NCI-H2227 (cell line): Measurements from ENCODE around the gene OR2T10.
"Not testable (repeated sequence)": the region's sequence is repeated elsewhere in the genome, so short reads cannot be mapped to it uniquely, and the experiment has no call there.

Source experiments
- DNase-seq: peaks from one replicate; lab custom pipeline; 2025; ENCODE audit not compliant: unreplicated experiment; lab: John Stamatoyannopoulos, UW

The OR2T10 gene, protein sequence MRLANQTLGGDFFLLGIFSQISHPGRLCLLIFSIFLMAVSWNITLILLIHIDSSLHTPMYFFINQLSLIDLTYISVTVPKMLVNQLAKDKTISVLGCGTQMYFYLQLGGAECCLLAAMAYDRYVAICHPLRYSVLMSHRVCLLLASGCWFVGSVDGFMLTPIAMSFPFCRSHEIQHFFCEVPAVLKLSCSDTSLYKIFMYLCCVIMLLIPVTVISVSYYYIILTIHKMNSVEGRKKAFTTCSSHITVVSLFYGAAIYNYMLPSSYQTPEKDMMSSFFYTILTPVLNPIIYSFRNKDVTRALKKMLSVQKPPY

DNA sequence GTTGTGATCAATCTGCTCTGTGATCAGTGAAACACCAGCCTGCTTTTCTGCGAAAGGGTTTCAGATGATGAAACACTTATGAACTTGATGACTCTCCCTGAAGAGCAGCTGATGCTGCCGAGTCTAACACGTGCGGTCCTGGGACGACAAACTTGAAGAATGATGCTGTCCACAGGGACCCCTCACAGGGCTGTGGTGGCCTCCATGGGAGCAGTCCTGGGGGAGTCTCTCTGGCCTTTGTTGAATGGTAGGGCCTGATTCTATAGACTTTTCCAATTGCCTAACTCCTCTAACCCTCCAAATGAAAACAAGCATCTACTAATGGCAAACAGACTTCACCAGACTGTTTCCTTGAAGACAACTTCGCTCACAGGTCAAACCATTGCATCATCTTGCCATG is at the start of gene OR2T10:
TSS of gene OR2T10 (minus strand) at position 112 of the 400 bp plus-strand sequence. CDS start 3,932 bp downstream, outside the sequence.
- DNase-seq: no peak

DNA sequence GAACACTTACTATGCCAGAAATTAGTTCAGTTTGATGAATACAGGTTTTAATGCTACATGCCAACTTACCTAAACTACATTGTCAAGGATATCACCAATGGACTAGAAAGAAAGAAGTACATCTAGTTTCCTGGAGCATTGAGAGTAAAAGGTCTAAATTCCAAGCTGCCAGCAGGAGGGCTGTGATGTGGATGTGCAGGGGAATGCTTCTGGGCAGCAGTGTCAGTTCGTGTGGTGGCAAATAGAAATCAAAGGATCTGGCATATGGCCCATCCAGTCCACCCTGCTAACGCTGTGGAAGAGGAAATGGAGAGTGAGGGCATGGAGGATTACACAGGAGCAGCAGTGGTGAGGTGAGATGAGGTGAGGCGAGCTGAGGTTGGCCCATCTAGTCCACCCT is 47.7 kb upstream of the OR2T10 start, which contains the start of gene OR2T35:
TSS of gene OR2T35 (minus strand) at position 101 of the 400 bp plus-strand sequence. CDS start 6,020 bp downstream, outside the sequence.
- DNase-seq: not testable (repeated sequence)

DNA sequence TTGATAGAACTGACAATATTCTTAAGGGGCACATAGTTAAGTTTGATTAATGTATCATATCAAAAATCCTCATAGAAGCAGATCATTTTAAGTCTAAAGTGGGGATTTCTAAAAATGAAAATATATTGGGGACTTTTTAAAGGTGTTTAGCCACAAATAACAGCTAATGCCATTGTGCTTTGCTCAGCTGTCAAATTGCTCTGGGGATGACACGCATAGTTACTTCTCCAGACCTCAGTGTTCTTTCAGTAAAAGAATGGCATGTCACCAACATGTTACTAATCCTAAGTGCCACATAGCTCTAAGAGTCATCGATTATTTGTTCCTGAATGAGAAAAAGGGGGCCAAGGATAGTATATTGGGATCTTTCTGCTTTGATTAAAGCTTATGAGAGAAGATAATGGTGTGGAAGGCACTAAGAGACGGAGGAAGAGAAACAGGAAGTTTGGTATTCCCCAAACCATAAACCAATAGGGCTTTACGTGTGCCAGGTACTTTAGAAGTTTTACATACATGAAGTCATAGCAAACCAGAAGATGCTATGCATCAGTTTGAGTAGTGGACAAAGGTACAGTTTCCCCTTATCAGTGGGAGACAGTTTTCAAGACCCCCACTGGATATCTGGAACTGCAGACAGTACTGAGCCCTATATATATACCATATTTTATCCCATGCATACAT is 45.6 kb upstream of the OR2T10 start:
- DNase-seq: not testable (repeated sequence)

DNA sequence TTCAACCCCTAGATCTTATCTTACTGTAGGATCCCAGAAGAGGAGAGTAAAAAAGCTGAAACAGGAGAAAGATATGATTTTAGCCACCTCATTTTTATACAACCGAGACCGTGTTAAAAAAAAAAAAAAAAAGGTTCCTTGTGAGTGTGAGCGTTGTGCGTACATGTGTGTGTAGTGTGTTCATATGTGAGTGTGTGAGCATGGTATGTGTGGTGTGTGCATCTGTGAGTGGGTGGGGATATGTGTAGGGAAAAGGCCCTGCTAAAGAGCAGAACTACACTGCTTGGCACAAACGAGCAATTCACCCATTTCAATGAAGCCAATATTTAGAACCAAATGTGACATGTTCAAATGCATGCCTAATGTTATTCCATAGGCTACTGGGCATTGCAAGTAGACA is 44.1 kb upstream of the OR2T10 start:
- DNase-seq: not testable (repeated sequence)

DNA sequence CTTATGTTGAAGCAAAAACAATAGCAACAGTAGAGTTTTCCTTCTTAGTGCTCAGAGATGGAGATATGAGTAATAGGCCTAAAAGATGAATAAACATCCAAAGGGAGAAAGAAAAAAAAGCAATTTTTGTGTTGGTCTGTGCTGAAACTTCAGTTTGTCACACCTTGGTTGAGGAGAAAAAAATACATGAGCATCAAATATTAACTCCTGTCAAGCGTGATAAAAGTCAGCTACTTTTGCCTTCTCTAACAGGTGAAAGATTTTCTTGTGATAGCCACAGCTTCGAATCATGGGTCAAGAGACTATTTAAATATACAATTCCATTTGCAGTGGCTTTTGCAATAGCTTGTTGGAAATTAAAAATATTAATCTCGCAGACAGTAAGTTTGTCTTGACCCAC is 43.4 kb upstream of the OR2T10 start:
- DNase-seq: not testable (repeated sequence)

DNA sequence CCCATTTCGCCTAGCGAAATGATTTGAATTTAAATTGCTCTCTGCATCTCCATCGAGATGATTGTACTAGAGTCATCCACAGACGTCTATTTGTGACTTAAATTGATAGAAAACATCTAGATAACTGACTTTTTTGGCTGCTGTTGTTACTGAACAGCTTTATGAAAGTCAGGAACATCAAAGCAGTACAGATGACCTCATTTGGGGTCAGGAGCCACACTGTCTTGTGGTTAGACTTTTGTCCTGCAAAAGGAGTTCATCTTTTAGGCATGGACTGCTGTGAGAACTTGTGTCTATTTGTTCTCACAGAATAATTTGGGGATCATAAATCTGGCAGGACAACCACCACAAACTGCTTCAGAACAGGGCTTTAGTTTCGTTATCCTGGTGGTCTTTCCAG is 42.2 kb upstream of the OR2T10 start:
- DNase-seq: not testable (repeated sequence)

DNA sequence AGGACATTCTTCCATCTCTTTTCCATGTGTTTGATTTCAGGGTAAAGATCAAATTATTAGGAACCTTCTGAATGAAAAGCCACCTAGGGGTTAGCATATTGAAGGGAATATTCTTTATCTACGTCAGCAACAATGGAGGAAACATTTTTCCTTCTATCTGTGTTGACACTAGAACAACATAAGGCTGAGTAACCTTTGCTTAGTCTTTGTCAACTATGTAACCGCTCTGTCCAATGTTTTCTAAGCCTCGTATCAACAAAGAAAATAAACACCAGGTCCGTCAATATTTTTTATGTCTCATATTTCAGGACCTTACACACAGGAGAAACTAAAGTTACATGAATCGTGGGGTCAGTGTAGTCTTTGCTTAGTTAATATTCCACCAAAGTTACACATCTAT is 39.1 kb upstream of the OR2T10 start:
- not testable (repeated sequence) for DNase-seq

DNA sequence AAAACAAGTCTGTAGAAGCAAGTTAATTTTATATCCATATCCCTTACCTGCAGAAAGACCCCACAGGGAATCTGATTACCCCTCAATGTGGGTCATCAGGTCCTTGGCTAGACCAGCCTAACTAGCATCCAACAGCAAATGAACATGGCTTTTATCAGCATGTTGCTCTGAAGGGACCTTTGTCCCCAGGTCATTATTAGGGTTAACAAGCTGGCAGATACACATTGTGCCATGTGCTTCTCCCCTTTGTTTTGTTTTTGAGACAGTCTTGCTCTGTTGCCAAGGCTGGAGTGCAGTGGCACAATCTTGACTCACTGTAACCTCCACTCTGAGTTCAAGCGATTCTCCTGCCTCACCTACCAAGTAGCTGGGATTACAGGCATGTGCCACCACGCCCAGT is 37.5 kb upstream of the OR2T10 start, which contains the start of gene OR2T11:
TSS of gene OR2T11 (minus strand) at position 101 of the 400 bp plus-strand sequence. CDS start 7,963 bp downstream, outside the sequence.
- DNase-seq: not testable (repeated sequence)

DNA sequence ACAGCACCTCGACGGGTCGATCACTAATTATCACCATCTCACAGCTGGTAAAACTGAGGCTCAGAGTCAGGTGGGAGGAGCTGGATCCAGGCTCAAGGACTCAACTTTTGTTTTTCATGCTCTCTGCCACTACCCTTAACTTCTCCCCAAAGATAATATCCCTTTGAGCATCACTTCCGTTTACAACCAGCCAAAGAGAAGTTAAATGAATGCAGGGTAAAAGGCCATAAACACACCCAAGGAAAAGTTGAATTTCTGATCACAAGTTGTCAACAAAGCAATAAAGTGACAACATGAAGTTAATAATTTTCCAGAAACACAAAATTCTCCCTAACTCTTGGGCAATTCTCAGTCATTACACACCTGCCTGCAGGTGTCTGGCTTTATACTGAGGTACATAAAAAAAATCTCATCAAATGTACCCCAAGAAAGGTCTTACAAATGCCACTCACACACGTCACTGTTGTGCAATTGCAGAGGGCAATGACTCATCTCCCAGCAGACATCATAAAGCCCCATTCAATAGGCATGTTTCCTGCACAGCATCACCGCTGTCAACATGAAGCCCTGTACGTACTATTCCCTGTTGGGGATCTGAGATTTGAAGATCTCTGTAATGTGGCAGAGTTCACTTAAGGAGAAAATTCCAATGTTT is 34.0 kb upstream of the OR2T10 start:
- no peak for DNase-seq

DNA sequence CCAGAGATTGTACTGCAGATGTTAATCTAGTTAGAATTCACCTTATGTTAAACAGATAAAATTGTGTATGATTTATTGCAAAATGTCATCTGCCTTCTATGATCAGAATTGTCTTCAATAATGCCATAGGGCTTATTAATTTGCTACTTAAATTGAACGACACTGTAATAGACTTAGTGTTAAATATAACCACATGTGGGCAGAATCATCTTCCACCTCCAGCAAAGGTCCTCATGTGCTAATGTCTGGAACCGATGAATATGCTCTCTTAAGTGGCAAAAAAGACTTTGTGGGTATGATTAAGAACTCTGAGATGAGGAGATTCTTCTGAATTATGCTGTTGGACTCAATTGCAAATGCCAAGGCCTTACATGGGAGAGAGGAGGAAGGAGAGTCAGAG is 33.1 kb upstream of the OR2T10 start:
- DNase-seq: no peak

DNA sequence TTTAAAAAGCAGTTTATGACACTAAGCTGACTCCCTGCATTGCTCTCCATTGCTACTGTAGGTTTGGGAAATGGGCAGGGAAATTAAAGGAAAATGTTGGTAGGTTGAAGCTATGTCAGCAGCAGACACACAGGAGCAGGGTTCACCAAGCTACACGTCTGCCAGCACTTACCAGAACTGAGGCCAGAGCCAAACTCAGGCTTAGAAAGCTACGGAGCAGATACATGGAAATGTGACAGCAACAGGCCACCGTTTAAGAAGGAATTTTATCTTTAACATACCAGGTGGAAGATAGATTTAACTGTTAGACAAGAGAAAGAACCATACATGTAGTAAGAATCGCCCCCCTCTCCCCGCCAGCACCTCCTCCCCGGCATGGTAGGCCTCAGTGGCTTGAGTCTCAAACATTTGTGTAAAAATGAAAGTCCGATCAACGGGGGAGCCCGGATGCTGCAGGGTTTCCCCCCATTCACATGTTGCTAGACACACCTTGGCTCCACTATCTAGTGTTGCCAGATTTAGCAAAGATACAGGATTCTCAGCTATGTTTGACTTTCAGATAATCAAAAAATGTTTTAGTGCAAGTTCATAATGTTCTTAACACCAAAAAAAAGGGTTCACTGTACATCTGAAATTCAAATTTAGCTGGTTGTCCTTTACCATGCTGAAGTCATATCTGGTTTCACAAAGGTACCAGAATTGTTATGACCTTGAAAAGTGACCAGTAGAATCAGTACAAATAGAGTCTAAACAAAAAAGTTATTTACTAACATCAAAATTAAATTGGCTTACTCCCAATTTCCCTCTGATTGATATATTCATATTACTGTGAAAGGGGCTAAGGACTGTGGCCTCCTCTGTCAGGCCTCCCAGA is 30.7 kb upstream of the OR2T10 start:
- no peak for DNase-seq

DNA sequence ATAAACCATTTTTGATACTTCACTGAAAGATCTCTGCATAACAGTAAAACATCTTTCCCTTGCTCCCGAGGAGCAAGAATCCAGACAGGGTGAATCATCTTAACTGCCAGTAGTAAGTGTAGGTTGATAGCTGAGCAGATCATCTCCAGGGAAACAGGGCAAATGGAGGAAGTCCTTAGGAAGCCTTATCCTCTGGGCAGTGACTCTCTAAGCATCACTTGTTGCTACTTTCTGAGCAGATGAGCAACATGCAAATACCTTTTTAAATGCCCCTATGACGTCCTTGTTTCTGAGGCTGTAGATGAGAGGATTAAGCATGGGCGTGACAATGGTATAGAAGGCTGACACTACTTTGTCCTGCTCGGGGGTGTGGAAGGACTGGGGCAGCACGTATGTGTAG is 28.5 kb upstream of the OR2T10 start:
- DNase-seq: no peak

DNA sequence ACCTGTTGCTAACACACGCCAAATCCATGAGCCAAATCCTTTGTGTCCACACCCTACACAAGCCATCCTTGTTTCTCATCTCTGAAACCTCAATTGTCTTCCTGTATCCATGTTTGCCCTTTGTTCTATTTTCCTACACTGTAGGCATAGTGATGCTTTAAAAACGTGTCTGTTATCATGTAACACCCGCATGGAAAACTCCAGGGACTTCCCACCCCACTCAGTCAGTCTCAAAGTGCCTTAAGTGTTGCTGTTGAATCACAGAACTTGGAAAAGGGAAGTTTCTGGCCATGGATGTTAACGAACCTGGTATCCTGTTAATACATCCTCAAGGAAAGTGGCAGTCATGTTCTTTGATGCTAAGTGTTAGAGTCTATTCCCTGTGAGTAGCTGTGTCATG is 27.7 kb upstream of the OR2T10 start:
- DNase-seq: no peak

DNA sequence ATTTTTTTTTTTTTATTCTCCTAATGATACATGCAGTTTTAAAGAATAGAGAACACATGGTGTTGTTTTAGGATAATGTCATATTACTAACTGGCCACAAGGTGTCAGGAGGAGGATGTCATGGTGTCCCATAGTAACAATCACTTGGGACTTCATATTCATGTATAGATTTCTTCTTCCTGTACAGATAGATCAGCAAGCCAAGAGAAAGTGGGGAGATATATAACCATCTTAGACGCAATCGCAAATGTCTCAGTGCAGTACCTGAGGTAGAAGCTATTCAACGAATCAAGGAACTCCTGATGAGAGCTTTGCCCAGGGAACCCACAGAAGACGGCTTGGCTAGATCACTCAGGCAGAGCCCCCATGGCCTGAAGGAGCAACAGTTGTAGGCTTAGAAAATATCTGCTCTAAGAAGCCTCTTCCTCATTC is 25.1 kb upstream of the OR2T10 start:
- peak; percentile 25 for DNase-seq

DNA sequence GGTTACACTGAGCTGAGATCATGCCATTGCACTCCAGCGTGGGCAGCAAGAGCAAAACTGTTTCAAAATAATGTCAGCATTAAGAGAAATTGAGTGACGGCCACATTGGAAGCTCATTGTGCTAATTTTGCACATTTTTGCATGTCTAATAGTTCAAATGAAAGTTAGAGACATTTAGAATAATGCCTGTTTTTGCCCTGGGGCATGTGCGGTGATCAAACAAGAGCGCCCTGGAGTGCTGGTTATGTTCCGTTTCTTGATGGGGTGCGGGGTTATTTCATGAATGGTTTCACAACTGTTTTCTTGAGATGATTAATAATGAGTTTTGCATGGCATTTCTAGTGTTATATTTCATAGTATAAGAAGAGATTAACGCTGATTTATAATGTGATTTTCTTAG is 24.3 kb upstream of the OR2T10 start:
- no peak for DNase-seq

DNA sequence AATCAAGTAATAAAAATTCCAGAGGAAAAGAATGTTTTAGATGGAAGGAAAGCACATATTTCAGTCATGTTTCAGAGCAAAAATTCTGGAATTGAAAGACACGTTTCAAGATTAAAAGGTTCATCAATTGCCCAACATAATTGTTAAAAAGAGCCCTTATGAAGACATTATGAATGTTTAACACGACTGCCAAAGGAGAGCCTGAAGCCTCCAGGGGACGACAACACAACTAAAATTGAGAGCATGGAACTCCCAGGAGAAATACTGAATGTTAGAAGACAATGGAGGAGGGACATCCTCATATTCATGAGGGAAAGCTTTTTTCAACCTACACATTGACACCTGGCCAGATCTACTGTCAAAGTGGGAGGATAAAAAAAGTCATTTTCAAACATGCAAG is 21.4 kb upstream of the OR2T10 start:
- peak; percentile 45 for DNase-seq

DNA sequence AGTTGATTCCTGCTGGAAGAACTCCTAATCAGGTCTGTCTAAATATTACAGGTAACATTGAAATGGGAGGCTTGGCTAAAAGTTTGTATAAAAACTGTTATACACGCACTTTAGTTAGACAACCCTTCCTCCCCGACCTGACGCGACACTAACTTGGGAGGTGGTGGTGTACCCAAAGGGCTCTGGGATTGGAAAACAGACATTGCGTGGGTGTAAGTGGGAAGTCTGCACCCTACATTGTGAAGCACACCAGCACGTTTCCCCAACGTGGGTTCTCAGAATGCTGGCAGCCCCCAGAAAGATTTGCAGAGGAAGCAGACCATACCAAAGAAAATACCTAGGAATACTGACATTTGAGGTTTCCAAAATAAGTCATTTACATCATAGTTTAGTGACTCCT is 20.6 kb upstream of the OR2T10 start:
- no peak for DNase-seq

DNA sequence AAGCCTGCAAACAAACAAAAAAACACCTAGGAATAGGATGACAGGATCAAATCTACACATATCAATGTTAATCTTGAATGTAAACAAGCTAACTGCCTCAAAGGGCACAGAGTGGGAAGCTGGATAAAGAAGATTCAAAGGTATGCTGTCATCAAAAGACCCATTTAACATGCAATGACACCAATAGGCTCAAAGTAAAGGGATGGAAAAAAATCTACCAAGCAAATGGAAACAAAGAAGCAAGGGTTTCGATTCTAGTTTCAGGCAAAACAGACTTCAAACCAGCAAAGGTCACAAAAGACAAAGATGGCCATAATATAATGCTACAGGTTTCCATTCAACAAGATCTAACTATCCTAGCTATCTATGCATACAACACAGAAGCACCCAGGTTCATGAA is 16.2 kb upstream of the OR2T10 start:
- no peak for DNase-seq

DNA sequence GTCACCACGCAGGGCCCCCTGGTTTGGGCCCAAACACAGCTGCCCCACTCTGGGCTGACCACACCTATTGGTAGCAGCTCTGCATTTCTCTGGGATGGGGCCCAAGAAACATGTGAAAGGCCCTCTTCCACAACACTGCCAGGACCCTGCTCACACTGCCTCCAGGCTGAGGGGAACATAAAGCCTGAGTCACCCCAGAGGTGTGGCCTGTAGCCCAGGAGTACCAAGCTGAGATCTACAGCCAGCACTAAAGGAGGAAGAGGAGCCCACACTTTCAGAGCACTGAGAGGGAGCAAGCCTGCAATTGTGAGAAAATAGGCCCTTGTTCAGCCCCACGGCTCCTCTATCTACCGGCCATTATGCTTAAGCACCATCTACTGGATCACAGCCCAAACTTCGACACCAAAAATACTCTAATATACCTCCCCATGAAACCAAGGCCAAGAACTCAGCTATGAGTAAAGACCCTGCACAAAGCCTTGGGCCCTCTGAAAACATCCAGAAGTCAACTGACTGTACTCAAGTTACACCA is 14.4 kb upstream of the OR2T10 start:
- no peak for DNase-seq

DNA sequence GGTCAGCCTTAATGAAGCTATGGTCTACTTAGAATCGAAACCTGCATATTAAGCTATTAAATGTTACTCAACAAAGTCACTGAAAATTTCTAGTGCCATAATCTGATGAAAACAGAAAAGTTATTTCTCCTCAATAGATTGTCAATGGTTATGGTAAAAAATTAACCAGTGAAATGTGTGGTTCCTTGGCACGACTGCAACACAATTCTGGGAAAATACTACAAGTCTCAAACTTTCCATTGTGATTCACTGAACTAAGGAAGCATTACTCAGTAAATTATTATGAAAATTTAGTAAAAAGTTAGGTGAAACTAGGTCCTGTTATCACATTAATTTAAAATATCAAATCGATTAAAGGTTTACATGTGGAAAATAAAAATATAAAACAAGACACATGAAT is 12.8 kb upstream of the OR2T10 start:
- no peak for DNase-seq

DNA sequence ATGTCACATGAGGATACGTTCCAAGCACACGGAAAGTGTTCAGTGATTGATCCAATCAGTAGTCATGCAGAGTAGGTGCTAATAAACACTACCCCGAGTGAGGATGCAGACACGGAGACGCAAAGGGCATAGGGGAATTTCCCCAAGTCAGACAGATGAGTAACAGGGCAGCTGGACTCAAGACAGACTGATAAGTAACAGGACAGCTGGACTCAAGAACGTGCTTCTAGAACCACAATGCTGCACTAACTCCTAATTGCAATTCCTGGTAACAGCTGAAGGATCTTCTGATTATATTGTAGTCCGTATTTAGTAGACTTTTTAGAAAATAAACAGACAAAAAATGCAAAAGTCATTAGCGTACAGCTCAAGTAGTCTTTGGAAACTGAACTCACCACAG is 1.9 kb upstream of the OR2T10 start:
- DNase-seq: no peak
